ENCODE measurements around the gene PDCD4. TPM values are rescaled to one million over a fixed set of nuclear protein-coding genes. Genes with fewer than 3 reads are reported as not detected.
A peak's percentile ranks its signal among the peaks of the same experiment; 100 is the strongest.

PDCD4 gene
- total RNA-seq, 2 donors from 2014 or later: 22.1 to 22.6 TPM

- DNase-seq (ENCODE audit: low spot score): no peak
- H3K27ac ChIP-seq: peak overlapping the region; percentile 22 to 73
Observed at GRCh38 chr10:110825508-110825907, 46.2 kb upstream of the PDCD4 start.

GRCh38 chr10:110827410-110827809 lies 44.3 kb upstream of the PDCD4 start:
- H3K4me1 ChIP-seq: peaks cover 0 to 47% of the 10 kb centered on the region in 2 donors

More at GRCh38 chr10:110825508-110825907, 46.2 kb upstream of the PDCD4 start:
- H3K27me3 ChIP-seq: no peaks in the 10 kb centered on the region
- TF ChIP-seq CTCF (IDR thresholded peaks at IDR 0.05): no peak
- H3K4me3 ChIP-seq: no peak overlapping the region
- H3K4me1 ChIP-seq: peaks cover 0 to 66% of the 10 kb centered on the region in 2 donors
- no peaks in the 10 kb centered on the region for H3K9me3 ChIP-seq
- H3K36me3 ChIP-seq: peaks cover 32% of the 10 kb centered on the region

GRCh38 chr10:110827875-110828274 lies 43.9 kb upstream of the PDCD4 start:
- Histone ChIP-seq H3K4me1 (peaks cover 0 to 43% of the 10 kb centered on the region in 2 donors), H3K4me3 (no peak overlapping the region), H3K9me3 (no peaks in the 10 kb centered on the region), H3K27me3 (no peaks in the 10 kb centered on the region), H3K27ac (peak overlapping the region; percentile 57 to 73), H3K36me3 (peaks cover 47% of the 10 kb centered on the region)
- no peak for TF ChIP-seq CTCF (IDR thresholded peaks at IDR 0.05)
- no peak for DNase-seq (ENCODE audit: low spot score)

More at GRCh38 chr10:110827410-110827809, 44.3 kb upstream of the PDCD4 start:
- no peak for DNase-seq (ENCODE audit: low spot score)
- Histone ChIP-seq H3K9me3 (no peaks in the 10 kb centered on the region), H3K36me3 (peaks cover 43% of the 10 kb centered on the region), H3K4me3 (no peak overlapping the region), H3K27ac (peak overlapping the region; percentile 57 to 73), H3K27me3 (no peaks in the 10 kb centered on the region)
- no peak for TF ChIP-seq CTCF (IDR thresholded peaks at IDR 0.05)

GRCh38 chr10:110828525-110828924 lies 43.2 kb upstream of the PDCD4 start:
- DNase-seq (ENCODE audit: low spot score): no peak
- no peaks in the 10 kb centered on the region for H3K9me3 ChIP-seq
- no peak overlapping the region for H3K4me3 ChIP-seq
- no peaks in the 10 kb centered on the region for H3K27me3 ChIP-seq
- TF ChIP-seq CTCF (IDR thresholded peaks at IDR 0.05): no peak
- H3K36me3 ChIP-seq: peaks cover 46% of the 10 kb centered on the region
- H3K27ac ChIP-seq: peak overlapping the region; percentile 57 to 73
- peaks cover 0 to 39% of the 10 kb centered on the region in 2 donors for H3K4me1 ChIP-seq

GRCh38 chr10:110829721-110830410 lies 41.9 kb upstream of the PDCD4 start:
- Histone ChIP-seq H3K9me3 (no peaks in the 10 kb centered on the region), H3K36me3 (peaks cover 36% of the 10 kb centered on the region), H3K4me3 (no peak overlapping the region), H3K4me1 (peaks cover 0 to 48% of the 10 kb centered on the region in 2 donors), H3K27ac (peak overlapping the region; percentile 57 to 73), H3K27me3 (no peaks in the 10 kb centered on the region)
- DNase-seq (ENCODE audit: low spot score): no peak
- no peak for TF ChIP-seq CTCF (IDR thresholded peaks at IDR 0.05)

Data from right atrium auricular region (tissue), 2 donors.